Thoracic aorta (tissue), 2 donors: ENCODE measurements around the gene ACOT11. TPM values are rescaled to one million over a fixed set of nuclear protein-coding genes. Genes with fewer than 3 reads are reported as not detected.
A peak's percentile ranks its signal among the peaks of the same experiment; 100 is the strongest.

ENCODE experiments used
- ATAC-seq: fragments of 150-250 bp; one replicate; pipeline ENCODE4 v1.8.0; 2017; ENCODE audit warnings: low read depth; ENCODE audit not compliant: insufficient number of reproducible peaks, low FRiP score
- DNase-seq: peaks from one replicate; pipeline ENCODE4 v3.0.0-alpha.2; 2020; ENCODE audit warnings: low spot score
- H3K27ac ChIP-seq, 2 donors: fragments of 200-600 bp; sonication (generic); 1 replicate in 1 of 2; 2 replicates in 1 of 2; pipeline ENCODE4 v1.5.1; 2016; ENCODE audit warnings: mild to moderate bottlenecking in 2 of 2, moderate library complexity in 2 of 2
- H3K27me3 ChIP-seq: fragments of 200-600 bp; sonication (generic); replicated peaks from 2 replicates; pipeline ENCODE4 v1.6.0; 2016; ENCODE audit warnings: mild to moderate bottlenecking; ENCODE audit not compliant: insufficient read depth
- H3K36me3 ChIP-seq: fragments of 200-600 bp; sonication (generic); one replicate; pipeline ENCODE4 v1.5.1; 2016
- H3K4me1 ChIP-seq, 2 donors: fragments of 200-600 bp; sonication (generic); 1 replicate in 1 of 2; 2 replicates in 1 of 2; pipeline versions ENCODE4 v1.5.1 to v1.6.0; 2016; ENCODE audit warnings: low read depth in 2 of 2, mild to moderate bottlenecking in 1 of 2; ENCODE audit not compliant: control insufficient read depth in 1 of 2
- H3K4me3 ChIP-seq: fragments of 200-600 bp; sonication (generic); 2 replicates; pipeline ENCODE4 v1.5.1; 2016; ENCODE audit warnings: mild to moderate bottlenecking
- H3K9me3 ChIP-seq: fragments of 200-600 bp; sonication (generic); 2 replicates; pipeline ENCODE4 v1.5.1; 2016
- total RNA-seq, 2 donors: library from RNA; depleted of rRNA; stranded (reverse); fragments of >200 nt; gene quantifications; one replicate each; pipeline versions ENCODE4 v1.1.0 to v1.2.3, GENCODE V29; 2016
- TF ChIP-seq, protein P1 (sequence below): fragments of 200-600 bp; sonication (generic); IDR thresholded peaks from one replicate; pipeline ENCODE4 v1.5.1; 2019; ENCODE audit warnings: antibody characterized with exemption

Gene ACOT11
- total RNA-seq: 10 to 100 TPM; 19.3 to 23.6 TPM

DNA sequence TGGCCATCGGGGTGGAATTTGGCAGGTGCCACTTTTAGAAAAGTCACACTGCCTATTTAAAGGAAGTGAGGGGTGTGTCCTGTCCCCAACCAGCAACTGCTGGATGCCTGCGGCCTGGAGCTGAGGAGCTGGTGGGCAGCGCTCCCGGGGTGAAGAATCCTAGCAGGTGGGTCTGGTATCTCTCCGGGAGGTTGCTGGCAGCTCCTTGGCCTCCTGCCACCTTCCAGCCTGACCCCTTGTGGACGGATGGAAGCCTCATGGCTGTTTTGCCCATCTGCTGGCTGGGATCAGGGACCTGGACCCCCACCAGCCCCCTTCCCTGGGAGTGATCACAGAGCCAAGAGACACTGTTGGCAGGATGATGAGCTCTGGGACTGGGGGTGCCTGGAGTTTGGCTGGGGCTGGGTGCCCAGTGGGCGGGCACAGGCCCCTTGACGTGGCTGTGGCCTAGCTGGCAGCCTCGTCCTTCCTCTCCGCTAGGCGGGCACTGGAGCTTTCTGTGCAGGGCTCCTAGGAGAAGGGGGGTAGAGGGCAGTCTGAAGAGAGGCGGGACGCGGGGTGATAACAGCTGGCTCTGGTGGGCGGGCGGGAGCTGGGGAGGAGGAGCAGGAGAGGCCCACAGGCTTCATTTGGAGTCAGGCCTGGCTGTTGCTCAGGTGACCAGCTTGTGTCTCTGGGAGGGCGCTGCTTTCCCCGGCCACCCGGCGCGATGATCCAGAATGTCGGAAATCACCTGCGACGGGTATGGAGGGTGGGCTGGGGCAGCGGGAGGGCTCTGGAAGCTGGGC, at the start of gene ACOT11:
Gene ACOT11, plus strand, starts transcription at position 628 of the 788 bp plus-strand sequence. Its CDS starts 82 bp downstream, at position 710.
- H3K4me1 ChIP-seq: peaks cover 12 to 27% of the 10 kb centered on the region in 2 donors
- no peaks in the 10 kb centered on the region for H3K36me3 ChIP-seq
- ATAC-seq: peak; percentile 81
- DNase-seq: peak; percentile 63
- no peaks in the 10 kb centered on the region for H3K9me3 ChIP-seq
- H3K27ac ChIP-seq: peak within 1 kb of the TSS; percentile 72 to 86
- TF ChIP-seq, protein P1, sequence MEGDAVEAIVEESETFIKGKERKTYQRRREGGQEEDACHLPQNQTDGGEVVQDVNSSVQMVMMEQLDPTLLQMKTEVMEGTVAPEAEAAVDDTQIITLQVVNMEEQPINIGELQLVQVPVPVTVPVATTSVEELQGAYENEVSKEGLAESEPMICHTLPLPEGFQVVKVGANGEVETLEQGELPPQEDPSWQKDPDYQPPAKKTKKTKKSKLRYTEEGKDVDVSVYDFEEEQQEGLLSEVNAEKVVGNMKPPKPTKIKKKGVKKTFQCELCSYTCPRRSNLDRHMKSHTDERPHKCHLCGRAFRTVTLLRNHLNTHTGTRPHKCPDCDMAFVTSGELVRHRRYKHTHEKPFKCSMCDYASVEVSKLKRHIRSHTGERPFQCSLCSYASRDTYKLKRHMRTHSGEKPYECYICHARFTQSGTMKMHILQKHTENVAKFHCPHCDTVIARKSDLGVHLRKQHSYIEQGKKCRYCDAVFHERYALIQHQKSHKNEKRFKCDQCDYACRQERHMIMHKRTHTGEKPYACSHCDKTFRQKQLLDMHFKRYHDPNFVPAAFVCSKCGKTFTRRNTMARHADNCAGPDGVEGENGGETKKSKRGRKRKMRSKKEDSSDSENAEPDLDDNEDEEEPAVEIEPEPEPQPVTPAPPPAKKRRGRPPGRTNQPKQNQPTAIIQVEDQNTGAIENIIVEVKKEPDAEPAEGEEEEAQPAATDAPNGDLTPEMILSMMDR: peak; percentile 65
- peak within 1 kb of the TSS; percentile 61 for H3K4me3 ChIP-seq
- H3K27me3 ChIP-seq: no peaks in the 10 kb centered on the region

DNA sequence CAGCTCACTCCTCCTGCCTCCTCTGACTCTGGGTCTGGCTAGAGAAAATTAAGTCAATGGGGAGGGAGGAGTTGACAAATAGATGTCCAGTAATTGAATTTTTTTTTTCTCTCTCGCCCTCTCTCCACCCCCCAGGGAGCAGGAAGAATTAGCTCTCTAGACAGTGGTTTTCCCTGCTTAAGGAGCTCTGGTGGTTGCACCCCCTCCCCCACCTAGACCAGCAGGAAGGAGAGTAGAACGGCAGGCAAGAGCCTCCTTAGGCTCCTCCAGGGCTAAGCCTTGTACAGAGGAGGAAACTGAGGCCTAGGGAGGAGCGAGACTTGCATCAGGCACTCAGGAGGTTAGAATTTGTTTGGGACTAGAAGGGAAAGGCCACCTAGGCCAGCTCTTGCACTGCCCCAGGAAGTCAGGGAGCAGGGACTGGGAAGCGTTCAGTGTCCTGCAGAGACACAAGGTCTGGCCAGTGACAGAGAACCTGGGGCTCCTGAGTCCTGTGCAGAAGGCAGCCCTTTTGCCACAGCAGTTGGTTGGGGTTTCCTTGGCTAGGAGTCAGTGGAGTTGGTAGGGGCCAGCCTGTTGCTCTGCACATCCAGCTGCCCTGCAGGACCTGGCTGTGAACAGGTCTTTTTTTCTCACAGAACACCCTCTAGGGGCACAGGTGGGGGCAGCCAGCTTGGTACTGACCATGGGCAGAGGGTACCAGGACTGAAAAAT, 49.5 kb upstream of the ACOT11 start:
- no peak for ATAC-seq
- TF ChIP-seq, protein P1: no peak
- DNase-seq: no peak
- Histone ChIP-seq H3K9me3 (peaks cover 4% of the 10 kb centered on the region), H3K4me3 (peak overlapping the region; percentile 74), H3K27ac (no peak overlapping the region), H3K4me1 (peaks cover 3 to 13% of the 10 kb centered on the region in 2 donors), H3K27me3 (no peaks in the 10 kb centered on the region), H3K36me3 (no peaks in the 10 kb centered on the region)

DNA sequence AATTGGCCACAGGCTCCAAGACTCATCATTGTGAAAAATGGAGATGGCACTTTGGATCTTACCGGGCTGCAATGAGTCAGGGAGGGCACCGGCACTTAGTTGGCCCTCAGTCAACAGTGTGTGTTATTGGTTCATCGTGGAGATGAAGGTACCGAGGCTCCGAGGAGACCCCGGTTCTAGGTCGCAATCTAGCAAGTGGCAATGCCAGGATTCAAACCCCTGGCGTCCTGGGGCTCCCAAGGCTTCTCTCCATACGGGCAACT, 49.0 kb upstream of the ACOT11 start:
- Histone ChIP-seq H3K27ac (no peak overlapping the region), H3K27me3 (no peaks in the 10 kb centered on the region), H3K4me1 (peaks cover 3 to 13% of the 10 kb centered on the region in 2 donors), H3K4me3 (peak overlapping the region; percentile 74), H3K9me3 (peaks cover 4% of the 10 kb centered on the region), H3K36me3 (no peaks in the 10 kb centered on the region)
- DNase-seq (no peak), ATAC-seq (no peak)
- TF ChIP-seq, protein P1: no peak

DNA sequence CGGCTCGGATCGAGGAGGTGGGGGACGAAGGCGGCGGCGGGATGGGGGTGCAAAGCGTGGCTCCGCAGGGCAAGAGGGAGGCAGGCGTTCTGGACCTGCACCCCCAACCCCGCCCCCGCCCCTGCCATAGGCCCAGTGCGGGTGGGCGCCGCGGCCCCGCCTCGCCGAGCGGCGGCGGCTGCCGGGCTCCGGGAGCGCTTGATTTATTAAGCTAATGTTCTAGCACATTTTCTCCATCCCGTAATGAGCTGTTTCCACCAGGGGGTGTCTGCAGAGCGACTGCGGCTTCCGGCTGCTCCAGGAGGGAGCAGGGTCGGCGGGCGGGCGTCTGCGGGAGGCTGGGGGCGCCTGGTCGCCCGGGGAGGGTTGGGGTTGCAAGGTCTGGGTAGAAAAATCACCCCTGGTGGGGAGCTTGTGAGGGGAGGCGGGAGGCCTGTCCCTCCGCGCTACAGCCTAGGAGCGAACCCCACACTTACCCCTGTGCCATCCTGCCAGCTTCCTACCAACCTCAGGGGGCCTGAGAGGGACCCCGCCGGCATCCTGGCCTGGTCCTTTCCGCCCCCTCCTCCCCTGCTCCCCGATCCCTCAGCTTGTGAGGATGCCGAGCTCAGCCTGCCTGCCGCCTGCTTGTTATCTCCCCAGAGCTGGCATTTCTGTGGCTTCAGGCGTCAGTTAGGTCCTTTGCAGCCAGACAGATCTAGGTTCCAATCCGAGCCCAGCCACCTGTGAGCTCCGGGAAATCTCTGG, 48.5 kb upstream of the ACOT11 start:
- H3K4me3 ChIP-seq: peak overlapping the region; percentile 74
- DNase-seq: no peak
- H3K27ac ChIP-seq: no peak overlapping the region

More for the DNA sequence above, 48.5 kb upstream of the ACOT11 start:
- no peaks in the 10 kb centered on the region for H3K27me3 ChIP-seq
- peaks cover 3 to 13% of the 10 kb centered on the region in 2 donors for H3K4me1 ChIP-seq
- no peaks in the 10 kb centered on the region for H3K36me3 ChIP-seq
- ATAC-seq: no peak
- TF ChIP-seq, protein P1: peak; percentile 59
- H3K9me3 ChIP-seq: peaks cover 4% of the 10 kb centered on the region
